CD4-positive, alpha-beta memory T cell (primary cell): ENCODE results near the gene EMID1. TPM values are rescaled to one million over a fixed set of nuclear protein-coding genes. Genes with fewer than 3 reads are reported as not detected.

Experiments
- CTCF ChIA-PET: fragments of 350-600 bp; sonication (Branson Sonifier 250); formaldehyde crosslinking; loops from one replicate; lab custom pipeline; 2021; ENCODE audit warnings: inconsistent platforms; ENCODE audit not compliant: partially characterized antibody; lab: Charles Lee
- POLR2A ChIA-PET: fragments of 350-600 bp; sonication (Branson Sonifier 250); formaldehyde crosslinking; loops from one replicate; lab custom pipeline; 2021; ENCODE audit not compliant: partially characterized antibody; lab: Charles Lee
- DNase-seq, 5 donors: peaks; one replicate each; pipeline versions ENCODE4 v3.0.0 to v3.0.0-alpha.2; 2020 to 2022; ENCODE audit warnings: mixed read lengths in 1 of 5
- H3K27ac ChIP-seq: one replicate; pipeline ENCODE4 v1.7.0; 2013; ENCODE audit warnings: low read depth, low read length
- H3K27me3 ChIP-seq: 2 replicates; pipeline ENCODE4 v1.7.0; 2013; ENCODE audit warnings: mild to moderate bottlenecking, low read length, moderate library complexity; ENCODE audit not compliant: insufficient read depth
- H3K36me3 ChIP-seq: 2 replicates; pipeline ENCODE4 v1.7.0; 2013; ENCODE audit warnings: mild to moderate bottlenecking, low read length, moderate library complexity; ENCODE audit not compliant: insufficient read depth
- H3K4me1 ChIP-seq: 2 replicates; pipeline ENCODE4 v1.7.0; 2013; ENCODE audit warnings: mild to moderate bottlenecking, low read length, moderate library complexity; ENCODE audit not compliant: insufficient read depth
- H3K4me3 ChIP-seq, 2 donors: one replicate each; pipeline ENCODE4 v1.7.0; 2013; ENCODE audit warnings: low read length in 2 of 2, mild to moderate bottlenecking in 1 of 2
- H3K9me3 ChIP-seq, 2 donors: one replicate each; pipeline ENCODE4 v1.7.0; 2013; ENCODE audit warnings: low read length in 2 of 2, control low read depth in 1 of 2; ENCODE audit not compliant: control insufficient read depth in 1 of 2
- H3K27ac Mint-ChIP-seq, 7 donors: one replicate each; pipeline ENCODE4 v1.8.0; 2020 to 2021; ENCODE audit warnings: mixed read lengths in 7 of 7, mild to moderate bottlenecking in 6 of 7, inconsistent platforms in 3 of 7, moderate library complexity in 3 of 7
- H3K27me3 Mint-ChIP-seq, 2 donors: one replicate each; pipeline ENCODE4 v1.8.0; 2020 to 2021; ENCODE audit warnings: mixed read lengths in 2 of 2
- H3K36me3 Mint-ChIP-seq, 2 donors: one replicate each; pipeline ENCODE4 v1.8.0; 2020 to 2021; ENCODE audit warnings: mixed read lengths in 2 of 2, inconsistent platforms in 1 of 2, mild to moderate bottlenecking in 1 of 2
- H3K4me1 Mint-ChIP-seq, 4 donors: one replicate each; pipeline ENCODE4 v1.8.0; 2020 to 2021; ENCODE audit warnings: mixed read lengths in 4 of 4, mild to moderate bottlenecking in 1 of 4
- H3K4me3 Mint-ChIP-seq, 8 donors: one replicate each; pipeline ENCODE4 v1.8.0; 2020 to 2021; ENCODE audit warnings: mixed read lengths in 8 of 8, mild to moderate bottlenecking in 7 of 8, moderate library complexity in 6 of 8, inconsistent platforms in 3 of 8
- H3K9me3 Mint-ChIP-seq, 8 donors: one replicate each; pipeline ENCODE4 v1.8.0; 2020 to 2021; ENCODE audit warnings: mixed read lengths in 8 of 8, mild to moderate bottlenecking in 5 of 8, inconsistent platforms in 3 of 8, moderate library complexity in 1 of 8
- intact Hi-C: fragments of 100-400 bp; cut with micrococcal nuclease; formaldehyde crosslinking; loops from one replicate; pipeline ENCODE4 v1.15.1; 2023
- polyA plus RNA-seq, 2 donors: library from polyadenylated mRNA; unstranded; fragments of 300-500 nt; fragmentation: Illumina TruSeq; gene quantifications; one replicate each; pipeline ENCODE4 v1.2.3, GENCODE V29; 2021
- total RNA-seq, 2 experiments: library from RNA; stranded (reverse); gene quantifications; one replicate each; pipeline ENCODE4 v1.2.3, GENCODE V29; 2021

Gene EMID1
- total and polyA plus RNA-seq, 4 experiments from 2014 or later = 0.11 TPM; not detected in 3

DNA sequence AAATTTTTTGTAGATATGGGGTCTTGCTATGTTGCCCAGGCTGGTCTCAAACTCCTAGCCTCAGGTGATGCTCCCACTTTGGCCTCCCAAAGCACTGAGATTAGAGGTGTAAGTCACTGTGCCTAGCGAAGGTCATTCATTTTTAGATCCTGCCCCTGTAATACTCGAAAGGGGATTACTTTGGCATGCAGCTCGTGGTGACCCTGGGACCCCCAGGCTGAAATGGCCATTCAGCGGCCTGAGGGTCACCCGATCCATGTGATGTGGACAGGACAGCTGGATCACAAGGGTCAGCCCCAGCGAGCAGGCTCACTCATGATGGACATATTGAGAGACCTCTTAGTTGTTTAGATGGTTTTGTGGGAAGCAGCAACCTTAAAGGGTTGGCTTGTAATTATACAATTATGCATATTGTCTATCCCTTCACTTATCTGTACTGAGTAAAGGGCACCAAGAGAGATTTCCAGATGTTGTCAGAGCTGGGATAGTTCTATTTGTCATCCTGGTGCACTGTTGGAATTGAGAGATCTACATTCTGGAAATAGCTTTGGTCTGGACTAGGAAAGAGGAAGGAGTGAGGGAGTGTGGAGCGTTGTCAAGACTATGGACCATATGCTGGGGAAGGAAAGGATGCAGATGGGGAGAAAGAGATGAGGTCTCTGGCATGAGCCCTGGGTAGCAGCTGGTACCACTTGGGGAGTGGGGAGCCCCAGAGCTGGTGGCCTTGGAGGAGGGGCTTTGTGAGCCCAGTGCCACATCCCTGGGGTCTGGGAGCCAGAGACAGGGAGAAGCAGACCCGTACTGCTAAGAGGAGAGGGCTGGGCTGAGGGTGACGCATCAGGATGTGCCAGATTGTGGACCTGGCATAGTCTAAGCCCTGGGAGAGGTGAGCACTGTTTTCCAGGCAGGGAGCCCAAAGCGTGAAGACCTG is 46.5 kb downstream of the EMID1 start:
- no peaks in the 10 kb centered on the region for H3K9me3 ChIP-seq
- no peak overlapping the region for H3K27ac ChIP-seq
- peaks cover 2 to 3% of the 10 kb centered on the region in 2 donors for H3K27me3 Mint-ChIP-seq
- no peaks in the 10 kb centered on the region for H3K4me1 ChIP-seq
- peaks cover 0 to 3% of the 10 kb centered on the region in 2 donors for H3K36me3 Mint-ChIP-seq
- H3K27me3 ChIP-seq = peaks cover 3% of the 10 kb centered on the region
- intact Hi-C loops = no loop called here
- H3K27ac Mint-ChIP-seq = no peak overlapping the region
- H3K4me3 ChIP-seq = no peak overlapping the region
- no peak for DNase-seq
- ChIA-PET CTCF (interaction anchor here (1.4 kb wide), 1 partner anchor 99 kb away, joined by 4 read pairs; no protein-coding TSS in a partner anchor), POLR2A (no interaction called here)
- no peaks in the 10 kb centered on the region for H3K9me3 Mint-ChIP-seq
- H3K4me3 Mint-ChIP-seq = peak overlapping the region in 1 of 8 donors; percentile 50
- no peaks in the 10 kb centered on the region for H3K4me1 Mint-ChIP-seq
- no peaks in the 10 kb centered on the region for H3K36me3 ChIP-seq

DNA sequence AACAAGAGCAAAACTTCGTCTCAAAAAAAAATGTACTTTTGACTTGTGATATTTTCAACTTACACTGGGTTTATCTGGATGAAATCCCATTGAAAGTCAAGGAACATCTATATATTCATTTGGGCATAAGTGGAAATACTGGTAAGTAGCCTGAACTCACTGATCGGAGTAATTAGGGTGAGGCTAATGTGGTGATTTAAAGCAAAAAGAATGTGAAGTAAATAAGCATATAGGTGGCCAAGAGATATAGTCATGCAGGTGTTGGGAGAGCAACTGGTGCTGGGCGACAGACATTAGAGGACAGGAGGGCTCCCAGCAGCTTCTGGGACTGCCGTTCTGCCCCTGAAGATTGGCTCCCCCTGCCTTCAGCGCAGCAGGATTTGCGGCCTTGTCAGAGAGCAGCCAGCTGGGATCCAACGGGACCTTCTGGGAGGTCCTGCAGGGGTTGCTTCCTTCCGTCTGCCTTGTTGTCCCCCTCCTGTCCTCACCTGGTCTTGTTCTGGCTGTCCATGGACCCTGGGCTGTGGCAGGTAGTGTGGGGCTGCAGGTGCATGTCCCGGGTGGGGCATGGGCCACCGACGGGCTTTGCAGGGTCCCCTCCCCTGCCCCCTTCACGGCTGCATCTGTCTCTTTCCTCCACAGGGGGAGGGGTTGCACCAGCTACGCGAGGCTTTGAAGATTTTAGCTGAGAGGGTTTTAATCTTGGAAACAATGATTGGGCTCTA is 48.0 kb downstream of the EMID1 start:
- Histone ChIP-seq H3K9me3 (no peaks in the 10 kb centered on the region), H3K27me3 (peaks cover 3% of the 10 kb centered on the region), H3K4me1 (no peaks in the 10 kb centered on the region), H3K4me3 (no peak overlapping the region), H3K27ac (no peak overlapping the region), H3K36me3 (no peaks in the 10 kb centered on the region)
- Mint-ChIP-seq H3K27me3 (peaks cover 2 to 3% of the 10 kb centered on the region in 2 donors), H3K9me3 (no peaks in the 10 kb centered on the region), H3K4me3 (no peak overlapping the region), H3K36me3 (peaks cover 0 to 3% of the 10 kb centered on the region in 2 donors), H3K27ac (no peak overlapping the region), H3K4me1 (peaks cover 0 to 3% (median 0%) of the 10 kb centered on the region in 4 donors)
- ChIA-PET CTCF (interaction anchor here (1.5 kb wide), 1 partner anchor 8 kb away, joined by 5 read pairs; no protein-coding TSS in a partner anchor), POLR2A (no interaction called here)
- intact Hi-C loops = no loop called here
- no peak for DNase-seq

DNA sequence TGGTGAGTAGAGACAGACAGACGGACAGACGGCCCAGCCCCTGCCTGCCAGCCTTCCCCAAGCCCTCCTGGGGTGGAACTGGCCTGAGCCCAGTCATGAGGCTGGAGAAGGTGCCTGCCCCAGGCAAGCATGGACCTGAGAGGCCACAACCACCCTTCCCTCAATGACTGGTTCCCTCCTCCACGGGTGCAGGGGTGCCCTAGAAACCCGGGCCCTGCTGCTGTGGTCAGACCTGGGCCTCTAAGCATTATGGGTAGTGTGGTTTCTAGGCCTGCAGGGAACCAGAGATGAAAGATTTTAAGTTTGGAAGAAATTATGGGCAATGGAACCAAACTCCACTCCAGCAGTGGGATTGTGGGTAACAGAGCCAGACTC is 48.6 kb downstream of the EMID1 start:
- Histone ChIP-seq H3K4me3 (no peak overlapping the region), H3K36me3 (no peaks in the 10 kb centered on the region), H3K27ac (no peak overlapping the region), H3K4me1 (no peaks in the 10 kb centered on the region), H3K27me3 (peaks cover 3% of the 10 kb centered on the region), H3K9me3 (no peaks in the 10 kb centered on the region)
- no peak overlapping the region for H3K27ac Mint-ChIP-seq
- peaks cover 0 to 3% (median 0%) of the 10 kb centered on the region in 4 donors for H3K4me1 Mint-ChIP-seq
- no peaks in the 10 kb centered on the region for H3K9me3 Mint-ChIP-seq
- H3K27me3 Mint-ChIP-seq = peaks cover 2 to 3% of the 10 kb centered on the region in 2 donors
- DNase-seq = no peak
- POLR2A ChIA-PET = no interaction called here
- CTCF ChIA-PET = interaction anchor here (1.5 kb wide), 1 partner anchor 8 kb away, joined by 5 read pairs; no protein-coding TSS in a partner anchor
- intact Hi-C loops = no loop called here
- no peak overlapping the region for H3K4me3 Mint-ChIP-seq
- H3K36me3 Mint-ChIP-seq = peaks cover 0 to 3% of the 10 kb centered on the region in 2 donors

DNA sequence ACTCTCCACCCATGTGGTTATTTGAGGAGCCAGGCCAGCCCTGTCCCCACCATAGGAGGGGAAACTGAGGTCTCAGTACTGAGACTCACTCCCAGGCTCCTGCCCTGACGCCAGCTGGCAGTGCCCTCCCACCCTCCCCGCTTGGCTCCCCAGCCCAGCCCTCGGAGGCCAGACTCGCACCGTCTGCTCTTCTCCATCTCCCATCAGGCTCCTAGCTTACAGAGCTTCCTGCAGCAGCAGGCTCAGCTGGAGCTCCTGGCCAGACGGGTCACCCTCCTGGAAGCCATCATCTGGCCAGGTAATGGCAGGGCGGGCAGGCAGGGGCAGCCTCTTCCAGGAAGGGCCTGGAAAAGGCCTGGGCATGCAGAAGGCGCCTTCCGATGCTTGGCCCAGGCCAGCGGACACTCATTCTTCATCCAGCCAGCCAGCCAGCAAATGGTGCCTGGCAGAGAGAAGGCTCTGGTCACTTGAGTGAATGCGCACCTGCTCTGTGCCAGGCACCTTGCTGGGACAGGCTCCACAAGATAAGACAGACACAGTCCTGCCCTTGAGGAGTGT is 49.4 kb downstream of the EMID1 start:
- H3K27me3 Mint-ChIP-seq = peaks cover 2 to 3% of the 10 kb centered on the region in 2 donors
- no peak overlapping the region for H3K27ac Mint-ChIP-seq
- ChIA-PET POLR2A (no interaction called here), CTCF (interaction anchor here (1.5 kb wide), 1 partner anchor 9 kb away, joined by 5 read pairs; no protein-coding TSS in a partner anchor)
- DNase-seq = no peak
- intact Hi-C loops = no loop called here
- H3K27ac ChIP-seq = no peak overlapping the region
- H3K9me3 Mint-ChIP-seq = no peaks in the 10 kb centered on the region
- H3K4me1 Mint-ChIP-seq = peaks cover 0 to 3% (median 0%) of the 10 kb centered on the region in 4 donors
- H3K4me1 ChIP-seq = no peaks in the 10 kb centered on the region
- H3K4me3 Mint-ChIP-seq = no peak overlapping the region
- H3K36me3 ChIP-seq = no peaks in the 10 kb centered on the region
- H3K4me3 ChIP-seq = no peak overlapping the region
- peaks cover 3% of the 10 kb centered on the region for H3K27me3 ChIP-seq
- peaks cover 0 to 3% of the 10 kb centered on the region in 2 donors for H3K36me3 Mint-ChIP-seq
- H3K9me3 ChIP-seq = no peaks in the 10 kb centered on the region

DNA sequence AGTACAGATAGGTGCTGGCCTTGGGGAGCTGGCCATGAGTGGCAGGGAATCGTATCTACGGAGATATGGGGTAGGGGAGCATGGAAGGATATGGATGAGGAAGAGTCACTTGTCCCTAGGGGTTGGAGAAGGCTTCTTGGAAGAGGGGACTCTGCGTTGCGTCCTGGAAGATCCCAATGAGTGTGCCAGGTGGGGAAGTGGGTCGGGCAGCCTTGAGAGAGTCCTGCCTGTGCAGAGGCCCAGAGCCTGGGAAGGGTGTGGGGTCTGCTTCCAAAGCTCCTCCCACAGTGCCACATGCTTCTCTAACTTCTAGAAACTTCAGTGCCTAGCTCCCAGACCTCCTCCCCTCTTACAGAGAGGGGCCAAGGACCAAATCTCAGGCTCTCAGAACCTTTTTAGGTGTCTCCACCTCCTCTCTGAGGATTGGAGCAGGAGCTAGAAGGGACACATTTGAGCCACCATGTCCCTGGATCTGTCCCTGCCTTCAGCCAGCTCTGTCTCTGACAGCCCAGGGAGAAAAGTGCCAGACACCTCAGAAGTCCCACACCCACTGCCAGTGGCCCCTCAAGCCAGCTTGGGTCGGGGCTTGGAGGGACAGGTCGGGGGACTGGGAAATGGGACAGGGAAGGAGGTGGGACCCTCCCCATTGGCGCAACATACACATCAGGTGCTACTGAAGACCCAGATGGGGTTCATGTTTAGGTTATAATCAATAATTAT is 51.1 kb downstream of the EMID1 start:
- no peak overlapping the region for H3K4me3 Mint-ChIP-seq
- POLR2A ChIA-PET = no interaction called here
- H3K36me3 Mint-ChIP-seq = peaks cover 0 to 3% of the 10 kb centered on the region in 2 donors
- CTCF ChIA-PET = no interaction called here
- peaks cover 2 to 3% of the 10 kb centered on the region in 2 donors for H3K27me3 Mint-ChIP-seq
- Histone ChIP-seq H3K27me3 (peaks cover 3% of the 10 kb centered on the region), H3K36me3 (no peaks in the 10 kb centered on the region), H3K27ac (no peak overlapping the region), H3K4me3 (no peak overlapping the region), H3K4me1 (no peaks in the 10 kb centered on the region), H3K9me3 (no peaks in the 10 kb centered on the region)
- no peaks in the 10 kb centered on the region for H3K9me3 Mint-ChIP-seq
- H3K27ac Mint-ChIP-seq = no peak overlapping the region
- no peak for DNase-seq
- H3K4me1 Mint-ChIP-seq = peaks cover 0 to 3% (median 0%) of the 10 kb centered on the region in 4 donors
- intact Hi-C loops = no loop called here

DNA sequence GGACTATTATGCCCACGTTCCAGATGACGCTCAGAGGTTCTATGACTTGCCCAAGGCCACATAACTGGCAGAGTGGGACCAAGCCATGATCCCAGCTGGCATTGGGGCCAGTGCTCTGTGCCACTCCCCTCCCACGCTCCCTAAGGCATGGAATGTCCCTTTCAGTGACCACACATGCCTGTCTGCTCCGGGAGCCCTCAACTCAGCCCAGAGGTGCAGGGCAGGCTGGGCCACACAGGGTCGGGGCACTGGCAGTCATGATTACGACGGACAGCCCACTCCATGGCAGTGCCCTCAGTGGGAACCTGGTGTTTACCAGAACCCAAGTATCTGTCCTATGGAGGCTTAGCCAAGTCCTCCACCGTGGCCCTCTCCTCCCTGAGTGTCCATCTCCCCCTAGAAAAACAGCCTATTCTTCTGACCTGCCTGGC is 52.1 kb downstream of the EMID1 start:
- Mint-ChIP-seq H3K9me3 (no peaks in the 10 kb centered on the region), H3K27me3 (no peaks in the 10 kb centered on the region), H3K4me1 (peaks cover 0 to 3% (median 0%) of the 10 kb centered on the region in 4 donors), H3K27ac (no peak overlapping the region), H3K4me3 (no peak overlapping the region), H3K36me3 (peaks cover 0 to 3% of the 10 kb centered on the region in 2 donors)
- intact Hi-C loops = no loop called here
- POLR2A ChIA-PET = no interaction called here
- CTCF ChIA-PET = no interaction called here
- no peak overlapping the region for H3K27ac ChIP-seq
- DNase-seq = no peak
- H3K27me3 ChIP-seq = no peaks in the 10 kb centered on the region
- no peak overlapping the region for H3K4me3 ChIP-seq
- H3K9me3 ChIP-seq = no peaks in the 10 kb centered on the region
- H3K36me3 ChIP-seq = no peaks in the 10 kb centered on the region
- no peaks in the 10 kb centered on the region for H3K4me1 ChIP-seq
